AG09309 (cell line): Measurements from ENCODE around the gene CAPN1.

Source experiments
- DNase-seq: peaks from one replicate; pipeline ENCODE4 v3.0.0-alpha.2; 2010; ENCODE audit warnings: low read depth
- H3K4me3 ChIP-seq: 2 replicates; pipeline ENCODE4 v1.5.1; 2011; ENCODE audit warnings: mild to moderate bottlenecking, low read depth, low read length, moderate library complexity; ENCODE audit not compliant: control insufficient read depth
- TF ChIP-seq, protein P1 (sequence below): IDR thresholded peaks from 2 replicates; pipeline ENCODE4 v1.5.1; 2011; ENCODE audit warnings: mild to moderate bottlenecking, low read depth, low read length, inconsistent platforms; ENCODE audit not compliant: insufficient read depth, control insufficient read depth; ENCODE audit errors: missing control alignments

CAPN1 gene

DNA sequence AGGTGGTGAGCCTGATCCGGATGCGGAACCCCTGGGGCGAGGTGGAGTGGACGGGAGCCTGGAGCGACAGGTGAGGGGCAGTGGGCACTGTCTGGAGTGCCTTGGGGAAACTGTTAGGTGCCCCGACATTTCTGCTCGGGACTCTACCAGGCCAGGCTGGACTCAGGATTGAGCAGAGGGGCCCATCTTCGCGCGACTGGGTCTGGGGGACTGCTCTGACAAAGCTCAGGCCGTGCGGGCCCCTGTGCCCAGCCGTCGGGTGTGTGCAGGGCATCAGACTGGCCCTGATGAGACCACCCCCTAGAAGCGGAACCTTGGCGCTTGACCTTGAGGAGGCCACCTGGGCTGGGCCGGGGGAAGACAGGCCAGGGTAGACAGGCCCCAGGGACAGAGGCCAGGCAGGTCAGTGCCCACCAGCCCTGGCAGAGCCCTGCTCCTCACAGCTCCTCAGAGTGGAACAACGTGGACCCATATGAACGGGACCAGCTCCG, 6.3 kb downstream of the CAPN1 start:
- no peak for DNase-seq
- TF ChIP-seq, protein P1, sequence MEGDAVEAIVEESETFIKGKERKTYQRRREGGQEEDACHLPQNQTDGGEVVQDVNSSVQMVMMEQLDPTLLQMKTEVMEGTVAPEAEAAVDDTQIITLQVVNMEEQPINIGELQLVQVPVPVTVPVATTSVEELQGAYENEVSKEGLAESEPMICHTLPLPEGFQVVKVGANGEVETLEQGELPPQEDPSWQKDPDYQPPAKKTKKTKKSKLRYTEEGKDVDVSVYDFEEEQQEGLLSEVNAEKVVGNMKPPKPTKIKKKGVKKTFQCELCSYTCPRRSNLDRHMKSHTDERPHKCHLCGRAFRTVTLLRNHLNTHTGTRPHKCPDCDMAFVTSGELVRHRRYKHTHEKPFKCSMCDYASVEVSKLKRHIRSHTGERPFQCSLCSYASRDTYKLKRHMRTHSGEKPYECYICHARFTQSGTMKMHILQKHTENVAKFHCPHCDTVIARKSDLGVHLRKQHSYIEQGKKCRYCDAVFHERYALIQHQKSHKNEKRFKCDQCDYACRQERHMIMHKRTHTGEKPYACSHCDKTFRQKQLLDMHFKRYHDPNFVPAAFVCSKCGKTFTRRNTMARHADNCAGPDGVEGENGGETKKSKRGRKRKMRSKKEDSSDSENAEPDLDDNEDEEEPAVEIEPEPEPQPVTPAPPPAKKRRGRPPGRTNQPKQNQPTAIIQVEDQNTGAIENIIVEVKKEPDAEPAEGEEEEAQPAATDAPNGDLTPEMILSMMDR, result no peak
- no peak overlapping the region for H3K4me3 ChIP-seq

DNA sequence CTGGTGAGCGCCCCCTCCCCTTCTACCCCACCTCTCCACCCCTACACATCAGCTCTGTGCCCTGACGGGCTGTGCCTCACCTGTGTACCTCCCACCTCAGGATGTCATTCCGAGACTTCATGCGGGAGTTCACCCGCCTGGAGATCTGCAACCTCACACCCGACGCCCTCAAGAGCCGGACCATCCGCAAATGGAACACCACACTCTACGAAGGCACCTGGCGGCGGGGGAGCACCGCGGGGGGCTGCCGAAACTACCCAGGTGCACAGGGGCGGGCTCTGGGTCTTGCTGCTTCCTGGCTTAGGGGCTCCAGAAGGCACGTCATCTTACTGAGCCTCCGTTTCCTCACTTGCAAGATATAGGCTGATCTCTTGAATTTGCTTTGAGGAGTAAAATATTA, 6.8 kb downstream of the CAPN1 start:
- no peak overlapping the region for H3K4me3 ChIP-seq
- DNase-seq, result no peak
- TF ChIP-seq, protein P1, result no peak

DNA sequence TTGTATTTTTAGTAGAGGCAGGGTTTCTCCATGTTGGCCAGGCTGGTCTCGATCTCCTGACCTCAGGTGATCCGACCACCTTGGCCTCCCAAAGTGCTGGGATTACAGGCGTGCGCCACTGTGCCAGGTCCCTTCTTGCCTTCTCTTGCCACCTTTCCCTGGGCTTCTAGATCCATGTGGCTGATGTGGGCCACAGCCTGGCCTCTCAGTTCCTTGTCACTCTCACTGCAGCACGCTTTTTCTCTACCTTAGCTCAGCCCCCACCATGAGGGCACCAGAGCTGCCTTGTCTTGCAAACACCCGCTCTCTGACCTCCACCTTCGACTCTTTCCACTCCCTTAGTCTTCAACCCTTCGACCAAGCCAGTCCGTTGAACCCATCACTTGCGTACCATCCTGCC, 7.5 kb downstream of the CAPN1 start:
- DNase-seq, result no peak
- no peak overlapping the region for H3K4me3 ChIP-seq
- TF ChIP-seq, protein P1, result no peak

DNA sequence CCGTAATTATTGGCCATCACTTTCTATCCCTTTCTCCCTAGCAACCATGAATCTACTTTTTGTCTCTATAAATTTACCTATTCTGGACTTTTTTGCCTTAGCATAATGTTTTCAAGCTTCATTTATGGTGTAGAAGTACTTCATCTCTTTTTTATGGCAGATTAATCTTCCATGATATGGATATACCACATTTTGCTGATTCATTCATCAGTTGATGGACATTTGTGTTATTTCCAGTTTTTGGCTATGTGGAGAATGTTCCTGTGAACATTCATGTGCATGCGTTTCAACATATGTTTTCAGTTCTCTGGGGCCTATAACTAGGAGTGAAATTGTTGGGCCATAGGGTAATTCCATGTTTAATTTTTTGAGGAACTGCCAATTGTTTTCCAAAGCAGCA, 12.8 kb downstream of the CAPN1 start:
- TF ChIP-seq, protein P1, result no peak
- H3K4me3 ChIP-seq, result no peak overlapping the region
- no peak for DNase-seq

DNA sequence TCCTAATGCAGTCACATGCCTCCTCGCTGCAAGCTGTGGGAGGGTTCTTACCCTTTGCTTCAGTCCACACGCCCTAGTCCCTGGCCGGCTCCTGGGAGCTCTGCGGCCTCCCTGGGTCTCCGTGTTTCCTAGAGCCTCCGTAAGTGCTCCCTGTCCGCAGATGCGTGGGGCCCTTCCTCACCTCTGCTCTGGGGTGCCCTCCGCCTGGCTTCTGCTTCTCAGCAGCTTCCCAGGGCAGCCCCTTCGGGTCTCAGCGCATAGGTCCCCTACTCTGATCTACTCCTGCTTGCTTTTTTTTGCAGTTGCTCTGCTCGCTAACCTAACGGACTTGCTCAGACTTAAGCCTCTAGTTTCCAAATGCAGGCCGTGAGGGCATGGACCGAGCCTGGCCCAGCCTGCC, 22.4 kb downstream of the CAPN1 start:
- no peak overlapping the region for H3K4me3 ChIP-seq
- DNase-seq, result no peak
- TF ChIP-seq, protein P1, result no peak

DNA sequence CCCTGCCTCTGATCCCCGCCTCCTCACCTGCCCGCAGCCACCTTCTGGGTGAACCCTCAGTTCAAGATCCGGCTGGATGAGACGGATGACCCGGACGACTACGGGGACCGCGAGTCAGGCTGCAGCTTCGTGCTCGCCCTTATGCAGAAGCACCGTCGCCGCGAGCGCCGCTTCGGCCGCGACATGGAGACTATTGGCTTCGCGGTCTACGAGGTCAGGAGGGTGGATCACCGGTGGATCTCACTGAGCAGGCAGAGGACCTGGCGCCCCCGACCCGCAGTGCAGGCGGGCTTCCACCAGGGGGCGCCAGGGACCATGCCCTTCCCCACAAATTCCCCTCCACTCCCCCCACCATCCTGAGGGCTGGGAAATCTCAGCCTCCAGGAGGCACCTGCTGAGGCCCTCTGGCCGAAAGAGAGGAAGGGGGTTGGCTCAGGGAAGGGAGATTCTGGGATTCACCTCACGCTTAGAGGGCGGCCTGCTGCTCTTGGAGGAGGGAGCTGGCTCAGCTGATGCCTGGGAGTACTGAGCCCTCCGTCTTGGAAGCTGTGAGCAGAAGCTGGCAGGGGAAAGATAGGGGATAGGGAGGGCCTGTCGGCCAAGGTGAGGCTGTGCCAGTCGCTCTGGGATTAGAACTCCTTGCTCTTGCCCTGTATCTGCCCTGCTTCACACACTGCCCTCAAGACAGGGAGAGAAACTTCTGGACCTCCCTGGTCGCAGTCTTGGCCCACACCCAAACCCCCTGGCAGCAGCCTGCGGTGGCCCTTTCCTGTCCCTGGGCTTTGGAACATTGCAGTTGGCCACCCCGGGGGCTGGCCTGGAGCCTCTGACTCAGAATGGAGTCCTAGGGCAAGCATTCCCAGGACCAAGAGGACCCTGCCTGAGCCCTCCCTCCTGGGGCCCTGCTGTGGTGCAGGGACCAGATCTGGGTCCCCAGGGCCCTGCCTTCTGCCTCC, 23.2 kb downstream of the CAPN1 start:
- H3K4me3 ChIP-seq, result no peak overlapping the region
- DNase-seq, result no peak
- TF ChIP-seq, protein P1, result peak; percentile 86
